ENCODE results near the gene HSPA2.

DNA sequence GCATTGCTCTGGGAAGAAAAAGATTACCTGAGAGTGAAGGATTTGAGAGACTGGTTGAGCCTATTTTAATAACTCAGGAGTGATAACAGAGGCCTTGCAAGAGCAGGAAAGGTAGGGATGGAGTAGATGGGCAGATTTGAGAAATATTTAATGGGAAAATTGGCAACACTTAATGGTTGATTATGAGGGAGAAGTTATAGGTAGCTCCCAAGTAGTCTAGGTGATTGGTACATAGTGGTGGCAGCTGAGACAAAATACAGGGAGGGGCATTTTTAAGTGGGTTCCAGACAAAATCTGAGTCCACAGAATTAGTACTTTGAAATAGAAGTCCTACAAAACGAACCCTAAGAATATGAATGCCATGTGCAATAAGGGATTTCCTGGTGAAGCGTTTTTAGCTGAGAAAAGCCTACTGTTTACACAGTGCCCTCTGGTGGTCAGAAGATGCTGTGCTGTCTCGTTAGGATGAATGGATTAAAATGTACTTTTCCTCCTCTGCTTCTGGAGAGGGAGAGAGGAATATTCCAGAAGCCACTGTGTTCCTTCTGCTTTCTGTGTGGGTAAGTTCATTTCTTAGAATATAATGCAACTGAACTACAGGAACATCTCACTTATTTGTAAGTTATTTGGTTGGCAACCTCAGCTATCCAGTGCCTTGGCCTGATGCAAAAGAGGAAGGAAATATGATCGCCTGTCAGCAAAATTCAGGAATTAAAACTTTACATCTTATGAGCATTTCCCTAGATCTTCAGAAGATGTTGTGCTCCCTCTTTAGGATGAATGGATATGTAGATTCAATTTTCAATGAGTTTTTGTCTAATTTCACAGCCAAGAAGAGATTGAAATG is 29.5 kb upstream of the HSPA2 start:
- TF ChIP-seq YY1 (IDR thresholded peaks at IDR 0.05; ENCODE audit: insufficient read depth, insufficient read length) (no peak), SUZ12 (IDR thresholded peaks at IDR 0.05; ENCODE audit: extremely low read depth, insufficient read depth, insufficient read length) (no peak), ZNF274 (IDR thresholded peaks at IDR 0.05; ENCODE audit: low read depth, low read length) (no peak)
